ENCODE results near the gene CDKL1.
"Not testable (repeated sequence)": the region's sequence is repeated elsewhere in the genome, so short reads cannot be mapped to it uniquely, and the experiment has no call there.

DNA sequence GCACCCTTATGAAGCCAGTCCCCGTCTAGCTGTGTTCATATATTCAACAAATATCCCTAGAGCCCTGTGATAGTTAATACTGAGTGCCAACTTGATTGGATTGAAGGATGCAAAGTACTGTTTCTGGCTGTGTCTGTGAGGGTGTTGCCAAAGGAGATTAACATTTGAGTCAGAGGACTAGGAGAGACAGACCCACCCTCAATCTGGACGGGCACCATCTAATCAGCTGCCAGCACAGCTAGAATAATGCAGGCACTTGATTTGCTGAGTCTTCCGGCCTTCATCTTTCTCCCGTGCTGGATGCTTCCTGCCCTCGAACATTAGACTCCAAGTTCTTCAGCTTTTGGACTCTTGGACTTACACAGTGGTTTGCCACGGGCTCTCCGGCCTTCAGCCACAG, 31.1 kb downstream of the CDKL1 start:
- not testable (repeated sequence) for TF ChIP-seq ZNF202 (tag by site-specific recombination; IDR thresholded peaks at IDR 0.05; ENCODE audit: borderline replicate concordance); ZNF24 (tag by site-specific recombination; IDR thresholded peaks at IDR 0.05); ZNF416 (tag by site-specific recombination; IDR thresholded peaks at IDR 0.05)

Data from HEK293 (cell line).